ENCODE results near the gene FNDC10.
A peak's percentile ranks its signal among the peaks of the same experiment; 100 is the strongest.

FNDC10 gene

DNA sequence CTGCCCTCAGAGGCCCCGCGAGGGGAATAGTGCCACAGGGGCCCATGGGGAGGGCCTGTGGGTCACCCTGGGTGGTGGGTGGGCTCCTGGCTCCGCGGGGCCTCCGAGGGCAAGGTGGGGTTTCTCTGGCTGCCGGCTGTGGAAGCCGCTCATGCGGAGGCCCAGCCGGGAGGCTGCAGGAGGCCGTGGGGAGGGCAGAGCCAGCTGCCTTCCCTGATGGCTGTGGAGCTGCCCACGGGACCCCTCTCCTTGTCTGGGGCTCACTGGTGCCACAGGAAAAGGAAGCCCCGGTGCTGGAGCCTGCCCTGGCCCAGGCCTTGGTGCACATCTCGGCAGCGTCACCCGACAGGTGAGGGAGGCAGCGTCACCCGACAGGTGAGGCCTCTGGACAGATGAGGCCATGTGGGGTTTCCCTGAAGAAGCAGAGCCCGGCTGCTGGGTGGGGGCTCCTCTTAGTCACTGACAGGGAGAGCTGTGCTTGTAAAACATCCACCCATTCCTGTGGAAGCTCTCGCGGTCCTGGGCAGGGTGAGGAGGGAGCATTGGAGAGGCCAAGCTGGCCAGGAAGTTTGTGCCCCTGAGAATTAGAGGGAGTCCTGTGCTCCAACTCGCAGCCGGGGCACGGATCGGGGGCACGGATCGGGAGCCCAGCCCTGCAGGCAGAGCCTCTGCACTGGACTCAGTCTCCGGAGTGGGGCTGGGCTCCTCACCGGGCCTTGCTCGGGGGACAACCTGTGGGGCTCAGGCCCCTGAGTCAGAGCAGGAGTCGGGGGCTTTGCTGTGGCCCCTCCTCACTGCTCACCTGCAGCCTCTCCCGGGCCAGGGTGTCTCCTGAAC, 21.5 kb upstream of the FNDC10 start:
- TF ChIP-seq, protein P1, sequence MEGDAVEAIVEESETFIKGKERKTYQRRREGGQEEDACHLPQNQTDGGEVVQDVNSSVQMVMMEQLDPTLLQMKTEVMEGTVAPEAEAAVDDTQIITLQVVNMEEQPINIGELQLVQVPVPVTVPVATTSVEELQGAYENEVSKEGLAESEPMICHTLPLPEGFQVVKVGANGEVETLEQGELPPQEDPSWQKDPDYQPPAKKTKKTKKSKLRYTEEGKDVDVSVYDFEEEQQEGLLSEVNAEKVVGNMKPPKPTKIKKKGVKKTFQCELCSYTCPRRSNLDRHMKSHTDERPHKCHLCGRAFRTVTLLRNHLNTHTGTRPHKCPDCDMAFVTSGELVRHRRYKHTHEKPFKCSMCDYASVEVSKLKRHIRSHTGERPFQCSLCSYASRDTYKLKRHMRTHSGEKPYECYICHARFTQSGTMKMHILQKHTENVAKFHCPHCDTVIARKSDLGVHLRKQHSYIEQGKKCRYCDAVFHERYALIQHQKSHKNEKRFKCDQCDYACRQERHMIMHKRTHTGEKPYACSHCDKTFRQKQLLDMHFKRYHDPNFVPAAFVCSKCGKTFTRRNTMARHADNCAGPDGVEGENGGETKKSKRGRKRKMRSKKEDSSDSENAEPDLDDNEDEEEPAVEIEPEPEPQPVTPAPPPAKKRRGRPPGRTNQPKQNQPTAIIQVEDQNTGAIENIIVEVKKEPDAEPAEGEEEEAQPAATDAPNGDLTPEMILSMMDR (IDR thresholded peaks at IDR 0.05; ENCODE audit: low read length): no peak
- TF ChIP-seq EZH2 (IDR thresholded peaks at IDR 0.05; ENCODE audit: borderline replicate concordance, low read length): no peak

DNA sequence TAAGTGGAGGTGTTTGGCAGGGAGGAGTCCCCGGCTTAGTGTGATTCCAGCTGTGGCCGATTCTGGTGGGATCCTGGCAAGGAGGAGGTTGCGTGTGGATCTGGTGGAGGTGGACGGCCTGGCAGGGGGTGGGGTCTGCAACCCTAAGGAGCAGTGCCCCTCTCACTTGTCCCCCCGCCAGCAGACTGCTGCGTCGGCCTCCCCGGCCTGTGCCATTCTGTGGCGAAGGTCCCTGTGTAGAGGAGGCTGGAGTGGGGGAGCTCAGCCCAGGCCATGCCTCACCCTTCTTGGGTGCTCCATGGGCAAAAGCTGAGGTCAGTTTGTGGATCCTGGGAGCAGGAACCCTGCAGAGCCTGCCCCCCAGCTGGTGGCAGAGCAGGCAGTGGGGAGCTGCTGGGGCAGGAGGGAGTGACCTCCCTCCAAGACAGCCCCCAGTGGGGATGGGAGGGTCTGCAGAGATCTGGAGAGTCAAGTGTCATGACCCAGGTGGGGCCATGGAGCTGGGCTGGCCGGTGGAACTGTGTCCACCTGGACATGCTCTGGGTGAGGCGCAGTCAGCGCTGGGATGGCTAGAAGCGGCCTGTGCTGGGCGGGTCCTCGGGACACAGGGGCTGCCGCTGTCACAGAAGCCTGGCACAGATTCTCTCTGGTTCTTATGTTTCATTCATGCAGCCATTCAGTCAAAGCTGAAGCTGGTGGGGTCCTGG, 20.7 kb upstream of the FNDC10 start:
- H3K27ac ChIP-seq (ENCODE audit: low read depth, low read length, poor library complexity, severe bottlenecking): no peak overlapping the region
- no peak overlapping the region for H3K4me3 ChIP-seq (ENCODE audit: low read depth, low read length, poor library complexity, severe bottlenecking)
- H3F3A ChIP-seq (ENCODE audit: insufficient read depth, low read length): no peaks in the 10 kb centered on the region
- TF ChIP-seq, protein P1 (IDR thresholded peaks at IDR 0.05; ENCODE audit: low read length): no peak
- no peak for TF ChIP-seq EZH2 (IDR thresholded peaks at IDR 0.05; ENCODE audit: borderline replicate concordance, low read length)
- no peaks in the 10 kb centered on the region for H3K9me3 ChIP-seq (ENCODE audit: low read length)
- H3K9me2 ChIP-seq (ENCODE audit: low read depth, low read length): no peaks in the 10 kb centered on the region
- H3K4me2 ChIP-seq (ENCODE audit: low read length): no peak overlapping the region
- H3K4me1 ChIP-seq (ENCODE audit: insufficient read depth, low read length, severe bottlenecking): peaks cover 10% of the 10 kb centered on the region
- H3K36me3 ChIP-seq (ENCODE audit: insufficient read depth, low read length): no peaks in the 10 kb centered on the region; the same call in 1 of the 2 replicates
- H3K27me3 ChIP-seq (ENCODE audit: insufficient read depth, low read length): no peaks in the 10 kb centered on the region; the same call in 1 of the 2 replicates
- no peaks in the 10 kb centered on the region for H3K79me2 ChIP-seq (ENCODE audit: insufficient read depth, low read length)
- H4K20me1 ChIP-seq (ENCODE audit: insufficient read depth, low read length): no peaks in the 10 kb centered on the region
- H2AFZ ChIP-seq (ENCODE audit: low read length): no peak overlapping the region
- H3K9ac ChIP-seq (ENCODE audit: low read length): no peak overlapping the region

More for the DNA sequence above, 21.5 kb upstream of the FNDC10 start:
- Histone ChIP-seq H3K36me3 (ENCODE audit: insufficient read depth, low read length) (no peaks in the 10 kb centered on the region; the same call in 1 of the 2 replicates), H3K27me3 (ENCODE audit: insufficient read depth, low read length) (no peaks in the 10 kb centered on the region; the same call in 1 of the 2 replicates), H3K4me2 (ENCODE audit: low read length) (no peak overlapping the region), H3K9me3 (ENCODE audit: low read length) (no peaks in the 10 kb centered on the region), H3K4me3 (ENCODE audit: low read depth, low read length, poor library complexity, severe bottlenecking) (no peak overlapping the region), H2AFZ (ENCODE audit: low read length) (no peak overlapping the region), H3K4me1 (ENCODE audit: insufficient read depth, low read length, severe bottlenecking) (peaks cover 7% of the 10 kb centered on the region), H3K27ac (ENCODE audit: low read depth, low read length, poor library complexity, severe bottlenecking) (no peak overlapping the region), H3K9me2 (ENCODE audit: low read depth, low read length) (no peaks in the 10 kb centered on the region), H3K9ac (ENCODE audit: low read length) (no peak overlapping the region), H4K20me1 (ENCODE audit: insufficient read depth, low read length) (no peaks in the 10 kb centered on the region), H3F3A (ENCODE audit: insufficient read depth, low read length) (no peaks in the 10 kb centered on the region), H3K79me2 (ENCODE audit: insufficient read depth, low read length) (no peaks in the 10 kb centered on the region)

DNA sequence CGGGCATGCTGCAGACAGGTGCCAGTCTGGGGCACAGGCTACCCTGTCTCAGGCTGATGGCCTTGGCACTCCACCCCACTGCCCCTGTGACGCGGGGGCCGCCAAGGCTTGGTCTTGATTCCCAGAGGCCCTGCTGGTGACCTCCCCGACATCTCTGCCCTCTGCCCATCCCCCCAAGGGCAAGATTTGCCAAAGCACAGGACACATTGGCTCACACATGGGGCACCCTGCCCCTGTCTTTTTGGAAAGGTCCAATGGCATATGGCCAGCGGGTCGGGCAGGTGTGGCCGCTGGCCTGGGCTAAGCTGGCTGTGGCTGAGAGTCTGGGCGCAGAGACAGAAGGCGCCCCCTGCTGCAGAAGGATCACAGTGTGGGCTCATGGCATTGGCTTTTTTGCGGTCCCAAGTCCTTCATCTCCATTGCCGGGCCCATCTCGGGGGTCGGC, 20.0 kb upstream of the FNDC10 start:
- Histone ChIP-seq H3K9me2 (ENCODE audit: low read depth, low read length) (no peaks in the 10 kb centered on the region), H3K27ac (ENCODE audit: low read depth, low read length, poor library complexity, severe bottlenecking) (no peak overlapping the region), H3K79me2 (ENCODE audit: insufficient read depth, low read length) (no peaks in the 10 kb centered on the region), H4K20me1 (ENCODE audit: insufficient read depth, low read length) (no peaks in the 10 kb centered on the region), H2AFZ (ENCODE audit: low read length) (no peak overlapping the region), H3K4me3 (ENCODE audit: low read depth, low read length, poor library complexity, severe bottlenecking) (no peak overlapping the region), H3K9ac (ENCODE audit: low read length) (no peak overlapping the region), H3K27me3 (ENCODE audit: insufficient read depth, low read length) (no peaks in the 10 kb centered on the region; the same call in 1 of the 2 replicates), H3K4me2 (ENCODE audit: low read length) (no peak overlapping the region), H3K9me3 (ENCODE audit: low read length) (no peaks in the 10 kb centered on the region), H3K36me3 (ENCODE audit: insufficient read depth, low read length) (no peaks in the 10 kb centered on the region; the same call in 1 of the 2 replicates), H3K4me1 (ENCODE audit: insufficient read depth, low read length, severe bottlenecking) (peaks cover 10% of the 10 kb centered on the region), H3F3A (ENCODE audit: insufficient read depth, low read length) (no peaks in the 10 kb centered on the region)
- TF ChIP-seq EZH2 (IDR thresholded peaks at IDR 0.05; ENCODE audit: borderline replicate concordance, low read length): no peak
- TF ChIP-seq, protein P1 (IDR thresholded peaks at IDR 0.05; ENCODE audit: low read length): peak; percentile 59

All from OCI-LY1 (cell line).